ENCODE data around the gene DPM3. TPM values are rescaled to one million over a fixed set of nuclear protein-coding genes. Genes with fewer than 3 reads are reported as not detected.
A peak's percentile ranks its signal among the peaks of the same experiment; 100 is the strongest.

DPM3 gene
- total RNA-seq, 1 experiment from 2014 or later = 113 TPM

DNA sequence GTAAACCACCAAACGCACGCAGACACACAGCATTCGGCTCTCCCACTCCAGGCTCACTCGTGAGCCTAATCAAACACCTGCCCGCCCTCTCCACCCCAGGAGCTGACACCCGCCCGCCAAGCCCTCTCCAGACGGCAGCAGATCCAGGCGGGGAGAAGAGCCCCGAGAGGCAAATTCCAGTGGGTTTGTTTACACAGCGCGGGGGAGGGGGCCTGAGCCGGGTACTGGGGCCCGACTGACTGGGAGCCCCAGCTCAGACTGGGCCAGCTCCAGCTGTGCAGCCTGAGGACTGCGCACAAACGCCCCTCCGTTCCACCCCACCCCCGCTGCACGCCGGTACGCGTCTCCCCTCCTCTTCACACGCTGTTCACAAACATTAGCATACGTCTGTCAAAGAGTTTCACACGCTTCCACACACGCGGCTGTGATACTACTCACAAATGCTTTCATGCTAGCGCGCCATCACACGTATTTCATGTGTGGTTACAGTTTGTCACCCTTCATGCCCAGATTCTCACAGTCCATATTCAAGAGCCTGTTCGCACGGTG lies 13.7 kb downstream of the DPM3 start:
- H3K36me3 ChIP-seq (ENCODE audit: control insufficient read depth in 1 of 2, insufficient read depth in 2 of 2, low read length in 2 of 2) = peaks cover 3 to 8% of the 10 kb centered on the region in 2 experiments; a peak in 2 of 4 replicates
- peak overlapping the region; percentile 91 for H3K9ac ChIP-seq (ENCODE audit: low read length)
- no peak overlapping the region; the same call in 1 of the 2 replicates for H3K27ac ChIP-seq (ENCODE audit: low read depth, low read length)
- no peaks in the 10 kb centered on the region for H3K9me3 ChIP-seq (ENCODE audit: control insufficient read depth in 1 of 2, insufficient read depth in 1 of 2, low read depth in 1 of 2, low read length in 2 of 2)
- peaks cover 38% of the 10 kb centered on the region for H3K79me2 ChIP-seq (ENCODE audit: insufficient read depth, low read length)
- H4K20me1 ChIP-seq (ENCODE audit: insufficient read depth) = no peaks in the 10 kb centered on the region
- intact Hi-C loops (cut with micrococcal nuclease) = no loop called here
- POLR2A ChIA-PET = no interaction called here
- no peak overlapping the region for H2AFZ ChIP-seq (ENCODE audit: low read depth, low read length, poor library complexity, severe bottlenecking)
- CTCF ChIA-PET = no interaction called here
- RAD21 ChIA-PET (ENCODE audit: low non-redundant PET in 1 of 2, low total read pairs in 2 of 2, uncharacterized antibody in 2 of 2, unreplicated experiment in 2 of 2) = no interaction called here
- peaks cover 29 to 69% of the 10 kb centered on the region in 2 experiments for H3K4me1 ChIP-seq (ENCODE audit: control insufficient read depth in 1 of 2, insufficient read depth in 2 of 2, low read length in 2 of 2)
- H3K4me3 ChIP-seq (replicated peaks in 1 of 2; ENCODE audit: low read depth in 1 of 2, low read length in 2 of 2) = peak overlapping the region; percentile 70 to 97
- H3K4me2 ChIP-seq (ENCODE audit: low read length) = peak overlapping the region; percentile 99
- BruUV-seq (replicated peaks) = no TSS peak
- ATAC-seq = no peak
- no peaks in the 10 kb centered on the region for H3K27me3 ChIP-seq (ENCODE audit: insufficient read depth, low read length)
- no peaks in the 10 kb centered on the region for H3K9me2 ChIP-seq (ENCODE audit: insufficient read depth)
- DNase-seq (ENCODE audit: low read depth, low spot score) = no peak
- no peak for TF ChIP-seq YY1 (IDR thresholded peaks at IDR 0.05; ENCODE audit: extremely low read depth, insufficient replicate concordance, low read depth, low read length)
- TF ChIP-seq TCF7L2 (IDR thresholded peaks at IDR 0.05; ENCODE audit: borderline replicate concordance, extremely low read depth, insufficient read depth, insufficient read length) = peak; percentile 26

DNA sequence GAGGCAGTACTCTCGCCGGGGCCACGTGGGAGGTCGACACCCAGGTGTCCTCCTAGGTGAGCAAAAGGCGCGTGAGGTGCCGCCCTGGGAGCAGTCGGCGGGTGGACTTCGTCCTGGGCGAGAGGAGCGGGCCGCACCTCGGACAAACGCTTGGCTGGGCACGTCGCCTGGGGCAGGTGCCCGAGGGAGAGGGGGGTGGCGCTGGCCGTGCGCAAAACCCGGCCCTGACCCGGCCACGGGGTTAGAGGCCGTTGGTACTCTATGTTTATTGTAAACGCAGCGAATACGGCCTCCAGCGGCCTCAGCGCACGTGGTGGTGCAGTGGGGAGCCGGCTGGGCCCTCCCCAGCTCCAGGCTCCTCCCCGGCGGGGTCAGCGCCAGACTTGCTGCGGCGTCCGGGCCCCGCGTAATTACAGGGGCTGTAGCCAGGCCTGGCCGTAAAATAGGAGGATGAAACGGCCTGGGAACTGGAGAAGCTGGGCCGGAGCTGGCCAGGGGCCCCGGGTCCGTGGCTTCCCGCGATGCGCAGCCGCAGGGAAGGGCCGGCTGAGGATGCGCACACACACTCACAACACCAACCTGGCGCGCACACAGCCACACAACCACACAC lies 14.3 kb downstream of the DPM3 start:
- ATAC-seq = no peak
- peaks cover 29 to 64% of the 10 kb centered on the region in 2 experiments for H3K4me1 ChIP-seq (ENCODE audit: control insufficient read depth in 1 of 2, insufficient read depth in 2 of 2, low read length in 2 of 2)
- peaks cover 32% of the 10 kb centered on the region for H3K79me2 ChIP-seq (ENCODE audit: insufficient read depth, low read length)
- H3K27me3 ChIP-seq (ENCODE audit: insufficient read depth, low read length) = no peaks in the 10 kb centered on the region
- no peaks in the 10 kb centered on the region for H4K20me1 ChIP-seq (ENCODE audit: insufficient read depth)
- H3K9me3 ChIP-seq (ENCODE audit: control insufficient read depth in 1 of 2, insufficient read depth in 1 of 2, low read depth in 1 of 2, low read length in 2 of 2) = no peaks in the 10 kb centered on the region
- intact Hi-C loops (cut with micrococcal nuclease) = no loop called here
- no peak for TF ChIP-seq SRF (IDR thresholded peaks at IDR 0.05; ENCODE audit: low read depth)
- no peak for TF ChIP-seq RAD21 (IDR thresholded peaks at IDR 0.05; ENCODE audit: low read depth)
- TF ChIP-seq EGR1 (IDR thresholded peaks at IDR 0.05; ENCODE audit: low read depth) = no peak
- RAD21 ChIA-PET (ENCODE audit: low non-redundant PET in 1 of 2, low total read pairs in 2 of 2, uncharacterized antibody in 2 of 2, unreplicated experiment in 2 of 2) = no interaction called here
- H3K4me3 ChIP-seq (replicated peaks in 1 of 2; ENCODE audit: low read depth in 1 of 2, low read length in 2 of 2) = no peak overlapping the region
- H3K9me2 ChIP-seq (ENCODE audit: insufficient read depth) = no peaks in the 10 kb centered on the region
- peaks cover 0 to 3% of the 10 kb centered on the region in 2 experiments; a peak in 2 of 4 replicates for H3K36me3 ChIP-seq (ENCODE audit: control insufficient read depth in 1 of 2, insufficient read depth in 2 of 2, low read length in 2 of 2)
- no peak overlapping the region for H3K9ac ChIP-seq (ENCODE audit: low read length)
- no TSS peak for BruUV-seq (replicated peaks)
- no peak overlapping the region for H2AFZ ChIP-seq (ENCODE audit: low read depth, low read length, poor library complexity, severe bottlenecking)
- POLR2A ChIA-PET = no interaction called here
- DNase-seq (ENCODE audit: low read depth, low spot score) = no peak
- CTCF ChIA-PET = no interaction called here
- H3K4me2 ChIP-seq (ENCODE audit: low read length) = peak overlapping the region; percentile 99
- H3K27ac ChIP-seq (ENCODE audit: low read depth, low read length) = no peak overlapping the region; the same call in 1 of the 2 replicates

All from HCT116 (cell line).